Measurements from ENCODE around the gene SLC20A1. TPM values are rescaled to one million over a fixed set of nuclear protein-coding genes. Genes with fewer than 3 reads are reported as not detected.

SLC20A1 gene
- total RNA-seq, 4 donors from 2014 or later = 19.2 to 50.6 (median 34.5) TPM

GRCh38 chr2:112629224-112629623 lies 16.5 kb upstream of the SLC20A1 start:
- no peak for DNase-seq (ENCODE audit: low spot score in 2 of 2)
- no peak overlapping the region for H3K27ac ChIP-seq
- no peak overlapping the region for H3K4me3 ChIP-seq
- no peaks in the 10 kb centered on the region for H3K27me3 ChIP-seq
- peaks cover 38% of the 10 kb centered on the region for H3K4me1 ChIP-seq
- WGBS = 97% methylated on average over 6 of the region's 6 CpGs
- TF ChIP-seq POLR2AphosphoS5 (IDR thresholded peaks at IDR 0.05) (no peak), POLR2A (IDR thresholded peaks at IDR 0.05) (no peak), EP300 (IDR thresholded peaks at IDR 0.05) (no peak), CTCF (IDR thresholded peaks at IDR 0.05) (no peak)
- no peaks in the 10 kb centered on the region for H3K36me3 ChIP-seq
- no peaks in the 10 kb centered on the region for H3K9me3 ChIP-seq

- Histone ChIP-seq H3K36me3 (no peaks in the 10 kb centered on the region), H3K27ac (no peak overlapping the region), H3K9me3 (no peaks in the 10 kb centered on the region), H3K4me1 (peaks cover 32% of the 10 kb centered on the region), H3K27me3 (no peaks in the 10 kb centered on the region), H3K4me3 (no peak overlapping the region)
- TF ChIP-seq EP300 (IDR thresholded peaks at IDR 0.05) = no peak
- TF ChIP-seq CTCF (IDR thresholded peaks at IDR 0.05) = no peak
- TF ChIP-seq POLR2A (IDR thresholded peaks at IDR 0.05) = no peak
- 78% methylated on average over 8 of the region's 8 CpGs for WGBS
- DNase-seq (ENCODE audit: low spot score in 2 of 2) = peak in 1 of 2 donors; percentile 22
Observed at GRCh38 chr2:112629823-112630222, 15.9 kb upstream of the SLC20A1 start.

DNA sequence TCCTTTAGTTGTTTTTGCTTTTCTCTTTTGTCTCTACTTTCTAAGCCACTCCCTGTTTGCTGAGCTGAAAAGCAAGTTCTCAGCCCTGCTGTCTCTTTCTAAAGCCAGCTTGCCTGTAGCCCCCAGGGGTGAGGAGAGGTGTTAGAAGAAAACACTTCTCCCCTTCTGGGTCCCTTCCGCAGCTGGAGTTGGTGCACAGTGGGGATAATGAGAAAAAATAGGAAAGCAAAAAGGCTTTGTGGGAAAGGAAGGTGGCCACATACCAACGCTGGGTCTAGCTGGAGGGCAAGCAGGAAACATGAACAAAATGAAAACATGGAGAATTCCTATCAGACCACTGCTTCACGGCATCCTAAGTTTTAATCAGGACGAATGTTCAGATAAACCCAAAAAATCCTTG lies 15.5 kb upstream of the SLC20A1 start:
- TF ChIP-seq POLR2A (IDR thresholded peaks at IDR 0.05) (no peak), POLR2AphosphoS5 (IDR thresholded peaks at IDR 0.05) (no peak), CTCF (IDR thresholded peaks at IDR 0.05) (no peak), EP300 (IDR thresholded peaks at IDR 0.05) (no peak)
- Histone ChIP-seq H3K4me3 (no peak overlapping the region), H3K9me3 (no peaks in the 10 kb centered on the region), H3K4me1 (peaks cover 27% of the 10 kb centered on the region), H3K27ac (no peak overlapping the region), H3K36me3 (no peaks in the 10 kb centered on the region), H3K27me3 (no peaks in the 10 kb centered on the region)
- DNase-seq (ENCODE audit: low spot score in 2 of 2) = peak; percentile 31 to 44
- 62% methylated on average over 4 of the region's 4 CpGs for WGBS

- H3K27me3 ChIP-seq = no peaks in the 10 kb centered on the region
- TF ChIP-seq POLR2A (IDR thresholded peaks at IDR 0.05) = no peak
- TF ChIP-seq CTCF (IDR thresholded peaks at IDR 0.05) = no peak
- no peak for TF ChIP-seq EP300 (IDR thresholded peaks at IDR 0.05)
- no peak for TF ChIP-seq POLR2AphosphoS5 (IDR thresholded peaks at IDR 0.05)
- WGBS = 90% methylated on average over 5 of the region's 5 CpGs
- no peaks in the 10 kb centered on the region for H3K36me3 ChIP-seq
- no peak overlapping the region for H3K4me3 ChIP-seq
- peak in 1 of 2 donors; percentile 20 for DNase-seq (ENCODE audit: low spot score in 2 of 2)
- H3K4me1 ChIP-seq = no peaks in the 10 kb centered on the region
- H3K9me3 ChIP-seq = no peaks in the 10 kb centered on the region
- no peak overlapping the region for H3K27ac ChIP-seq
Observed at GRCh38 chr2:112633708-112634107, 12.0 kb upstream of the SLC20A1 start.

- Histone ChIP-seq H3K36me3 (no peaks in the 10 kb centered on the region), H3K27ac (no peak overlapping the region)
- peak in 1 of 2 donors; percentile 42 for DNase-seq (ENCODE audit: low spot score in 2 of 2)
Observed at GRCh38 chr2:112634153-112634873, 11.4 kb upstream of the SLC20A1 start.

More at GRCh38 chr2:112634153-112634873, 11.4 kb upstream of the SLC20A1 start:
- no peaks in the 10 kb centered on the region for H3K4me1 ChIP-seq
- TF ChIP-seq POLR2AphosphoS5 (IDR thresholded peaks at IDR 0.05) = no peak
- no peak for TF ChIP-seq POLR2A (IDR thresholded peaks at IDR 0.05)
- TF ChIP-seq CTCF (IDR thresholded peaks at IDR 0.05) = no peak
- 86% methylated on average over 15 of the region's 16 CpGs for WGBS
- H3K9me3 ChIP-seq = no peaks in the 10 kb centered on the region
- no peaks in the 10 kb centered on the region for H3K27me3 ChIP-seq
- H3K4me3 ChIP-seq = no peak overlapping the region
